Smooth muscle cell (in vitro differentiated cells): ENCODE results near the gene RAB36. TPM values are rescaled to one million over a fixed set of nuclear protein-coding genes. Genes with fewer than 3 reads are reported as not detected.

Source experiments
- DNase-seq: peaks from one replicate; lab custom pipeline; 2025; ENCODE audit not compliant: unreplicated experiment; lab: John Stamatoyannopoulos, UW
- H2AFZ ChIP-seq: fragments of 200-600 bp; sonication (generic); 2 replicates; pipeline ENCODE4 v1.6.0; 2016; ENCODE audit warnings: antibody characterized with exemption, low read depth, mild to moderate bottlenecking
- H3F3A ChIP-seq: fragments of 200-600 bp; sonication (generic); 2 replicates; pipeline ENCODE4 v1.6.0; 2017; ENCODE audit warnings: antibody characterized with exemption, low read depth
- H3K27ac ChIP-seq: fragments of 200-600 bp; sonication (generic); 2 replicates; pipeline ENCODE4 v1.5.1; 2016; ENCODE audit warnings: low read depth, mild to moderate bottlenecking
- H3K27me3 ChIP-seq: fragments of 200-600 bp; sonication (generic); 2 replicates; pipeline ENCODE4 v1.6.1; 2016; ENCODE audit warnings: low read depth, mild to moderate bottlenecking
- H3K36me3 ChIP-seq: fragments of 200-600 bp; sonication (generic); 2 replicates; pipeline ENCODE4 v1.5.1; 2016; ENCODE audit warnings: low read depth
- H3K4me1 ChIP-seq: fragments of 200-600 bp; sonication (generic); 2 replicates; pipeline ENCODE4 v1.5.1; 2016; ENCODE audit warnings: low read depth
- H3K4me2 ChIP-seq: fragments of 200-600 bp; sonication (generic); 2 replicates; pipeline ENCODE4 v1.6.0; 2016; ENCODE audit warnings: mild to moderate bottlenecking
- H3K4me3 ChIP-seq: fragments of 200-600 bp; sonication (generic); 2 replicates; pipeline ENCODE4 v1.5.1; 2016; ENCODE audit warnings: mild to moderate bottlenecking
- H3K79me2 ChIP-seq: fragments of 200-600 bp; sonication (generic); 2 replicates; pipeline ENCODE4 v1.6.0; 2016; ENCODE audit warnings: low read depth, mild to moderate bottlenecking
- H3K9ac ChIP-seq: fragments of 200-600 bp; sonication (generic); 2 replicates; pipeline ENCODE4 v1.6.0; 2016; ENCODE audit warnings: low read depth
- H3K9me3 ChIP-seq: fragments of 200-600 bp; sonication (generic); replicated peaks from 2 replicates; pipeline ENCODE4 v1.5.1; 2016; ENCODE audit warnings: low read depth
- H4K20me1 ChIP-seq: fragments of 200-600 bp; sonication (generic); 2 replicates; pipeline ENCODE4 v1.6.0; 2016; ENCODE audit warnings: low read depth
- WGBS: methylation state at CpG from one replicate; pipeline ENCODE4 v1.1.7; 2016; ENCODE audit warnings: low lambda C conversion rate; 5-methylcytosine and 5-hydroxymethylcytosine counted together
- polyA plus RNA-seq: library from polyadenylated mRNA; unstranded; fragments of >200 nt; fragmentation: Nextera tagmentation; extraction: Ambion mirVana; gene quantifications from 2 replicates; pipeline ENCODE4 v1.2.1, GENCODE V29; 2016
- total RNA-seq: library from RNA; depleted of rRNA; stranded (reverse); fragments of >200 nt; gene quantifications from 2 replicates; pipeline ENCODE4 v1.2.3, GENCODE V29; 2014
- TF ChIP-seq, protein P1 (sequence below): fragments of 200-600 bp; sonication (generic); IDR thresholded peaks from 2 replicates; pipeline ENCODE4 v1.5.1; 2017; ENCODE audit warnings: borderline replicate concordance, mild to moderate bottlenecking, antibody characterized with exemption; ENCODE audit not compliant: insufficient read depth, poor library complexity, severe bottlenecking

The RAB36 gene
- total and polyA plus RNA-seq, 2 experiments from 2014 or later, result 1.9 to 2.0 TPM

- Histone ChIP-seq H3K79me2 (no peaks in the 10 kb centered on the region), H2AFZ (no peak overlapping the region), H4K20me1 (no peaks in the 10 kb centered on the region), H3F3A (no peaks in the 10 kb centered on the region), H3K9me3 (no peaks in the 10 kb centered on the region), H3K27ac (no peak overlapping the region), H3K9ac (no peak overlapping the region), H3K4me1 (no peaks in the 10 kb centered on the region), H3K4me3 (no peak overlapping the region), H3K36me3 (no peaks in the 10 kb centered on the region), H3K4me2 (no peak overlapping the region), H3K27me3 (no peaks in the 10 kb centered on the region)
- WGBS, result 83% methylated on average over 9 of the region's 9 CpGs
- TF ChIP-seq, protein P1, sequence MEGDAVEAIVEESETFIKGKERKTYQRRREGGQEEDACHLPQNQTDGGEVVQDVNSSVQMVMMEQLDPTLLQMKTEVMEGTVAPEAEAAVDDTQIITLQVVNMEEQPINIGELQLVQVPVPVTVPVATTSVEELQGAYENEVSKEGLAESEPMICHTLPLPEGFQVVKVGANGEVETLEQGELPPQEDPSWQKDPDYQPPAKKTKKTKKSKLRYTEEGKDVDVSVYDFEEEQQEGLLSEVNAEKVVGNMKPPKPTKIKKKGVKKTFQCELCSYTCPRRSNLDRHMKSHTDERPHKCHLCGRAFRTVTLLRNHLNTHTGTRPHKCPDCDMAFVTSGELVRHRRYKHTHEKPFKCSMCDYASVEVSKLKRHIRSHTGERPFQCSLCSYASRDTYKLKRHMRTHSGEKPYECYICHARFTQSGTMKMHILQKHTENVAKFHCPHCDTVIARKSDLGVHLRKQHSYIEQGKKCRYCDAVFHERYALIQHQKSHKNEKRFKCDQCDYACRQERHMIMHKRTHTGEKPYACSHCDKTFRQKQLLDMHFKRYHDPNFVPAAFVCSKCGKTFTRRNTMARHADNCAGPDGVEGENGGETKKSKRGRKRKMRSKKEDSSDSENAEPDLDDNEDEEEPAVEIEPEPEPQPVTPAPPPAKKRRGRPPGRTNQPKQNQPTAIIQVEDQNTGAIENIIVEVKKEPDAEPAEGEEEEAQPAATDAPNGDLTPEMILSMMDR, result no peak
- no peak for DNase-seq
Measured at GRCh38 chr22:23123804-23124254, 21.4 kb upstream of the RAB36 start.

DNA sequence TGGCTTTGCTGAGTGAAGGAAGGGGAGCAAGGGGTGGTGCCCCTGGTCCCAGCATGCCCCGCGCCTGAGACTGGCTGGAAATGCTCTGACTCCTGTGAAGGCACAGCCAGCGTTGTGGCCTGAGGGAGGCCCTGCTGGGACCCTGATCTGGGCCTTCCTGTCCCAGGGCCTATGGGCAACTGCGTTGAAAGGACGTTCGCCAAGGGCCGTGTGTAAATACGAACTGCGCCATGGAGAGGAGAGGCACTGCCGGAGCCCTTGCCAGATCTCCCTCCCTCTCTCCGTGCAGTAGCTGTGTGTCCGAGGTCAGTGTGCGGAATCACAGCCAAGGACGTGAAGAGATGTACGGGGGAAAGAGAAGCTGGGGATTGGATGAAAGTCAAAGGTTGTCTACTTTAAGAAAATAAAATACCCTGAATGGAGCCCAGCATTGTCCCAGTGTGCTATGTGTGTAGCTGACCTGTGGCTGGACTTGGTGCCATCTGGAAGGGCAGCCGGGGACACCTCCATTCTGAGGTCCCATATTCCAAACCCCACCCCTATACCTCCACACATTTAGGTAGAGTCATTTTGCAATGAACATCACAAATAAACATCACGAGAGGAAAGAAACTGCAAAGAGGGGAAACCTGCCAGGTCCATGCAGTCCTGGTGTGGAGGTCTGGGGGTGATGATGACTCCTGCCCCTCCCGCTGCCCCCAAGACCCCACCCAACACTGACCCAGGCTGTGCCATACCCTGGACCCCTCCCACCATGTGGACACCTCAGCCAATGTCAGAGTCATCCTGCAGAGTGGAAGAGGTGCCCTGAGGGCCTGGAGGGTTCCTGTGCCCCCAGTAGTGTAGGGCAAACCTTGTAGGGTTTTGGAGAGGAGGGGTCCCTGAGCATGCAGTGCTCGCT lies 20.4 kb upstream of the RAB36 start:
- H3K27me3 ChIP-seq, result no peaks in the 10 kb centered on the region
- no peak for DNase-seq
- no peaks in the 10 kb centered on the region for H3K79me2 ChIP-seq
- H3K4me2 ChIP-seq, result no peak overlapping the region
- no peak overlapping the region for H2AFZ ChIP-seq
- TF ChIP-seq, protein P1, result no peak
- H3F3A ChIP-seq, result no peaks in the 10 kb centered on the region
- H3K4me1 ChIP-seq, result no peaks in the 10 kb centered on the region
- no peak overlapping the region for H3K4me3 ChIP-seq
- H3K36me3 ChIP-seq, result no peaks in the 10 kb centered on the region
- H3K27ac ChIP-seq, result no peak overlapping the region
- 82% methylated on average over 18 of the region's 19 CpGs for WGBS
- H3K9me3 ChIP-seq, result no peaks in the 10 kb centered on the region
- no peaks in the 10 kb centered on the region for H4K20me1 ChIP-seq
- H3K9ac ChIP-seq, result no peak overlapping the region

DNA sequence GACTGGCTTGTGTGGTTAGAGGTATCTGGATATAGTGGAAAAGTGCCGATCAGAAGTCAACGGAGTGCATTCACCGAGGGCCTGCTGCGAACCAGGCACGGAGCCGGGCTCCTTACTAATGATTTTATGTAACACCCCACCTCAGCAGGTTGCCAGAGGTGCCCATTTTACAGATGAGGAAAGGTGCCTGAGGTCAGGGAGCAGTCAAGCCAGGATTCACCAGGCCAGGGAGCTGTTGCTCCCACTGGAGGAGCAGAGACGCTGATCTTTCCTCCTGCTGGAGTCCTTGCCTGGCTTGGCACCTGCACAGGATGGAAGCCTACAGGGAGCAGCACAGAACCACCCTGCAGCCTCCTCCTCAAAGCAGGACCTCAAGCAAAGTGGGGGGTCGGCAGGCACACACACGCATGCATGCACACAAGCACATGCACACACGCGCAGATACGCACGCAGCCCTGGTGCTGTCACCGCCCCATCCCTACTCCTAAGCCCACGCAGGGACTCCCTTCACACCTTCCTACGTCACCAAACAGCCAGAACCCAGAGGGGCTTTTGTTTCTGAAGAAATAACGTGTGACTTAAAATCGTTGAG lies 19.7 kb upstream of the RAB36 start:
- no peaks in the 10 kb centered on the region for H3K79me2 ChIP-seq
- H4K20me1 ChIP-seq, result no peaks in the 10 kb centered on the region
- no peak overlapping the region for H2AFZ ChIP-seq
- H3K4me3 ChIP-seq, result no peak overlapping the region
- no peak for DNase-seq
- H3K27me3 ChIP-seq, result peaks cover 2% of the 10 kb centered on the region
- no peak overlapping the region for H3K9ac ChIP-seq
- 86% methylated on average over 18 of the region's 18 CpGs for WGBS
- no peaks in the 10 kb centered on the region for H3K9me3 ChIP-seq
- H3K36me3 ChIP-seq, result no peaks in the 10 kb centered on the region
- TF ChIP-seq, protein P1, result no peak
- H3K27ac ChIP-seq, result no peak overlapping the region
- no peaks in the 10 kb centered on the region for H3K4me1 ChIP-seq
- no peaks in the 10 kb centered on the region for H3F3A ChIP-seq
- H3K4me2 ChIP-seq, result no peak overlapping the region
